H1 (cell line): ENCODE data around the gene AIF1L. TPM values are rescaled to one million over a fixed set of nuclear protein-coding genes. Genes with fewer than 3 reads are reported as not detected.

Experiments used
- CTCF ChIA-PET: fragments of 300-600 bp; sonication (Branson Sonifier 250); formaldehyde crosslinking; loops from one replicate; lab custom pipeline; 2021; ENCODE audit not compliant: partially characterized antibody; lab: Charles Lee
- POLR2A ChIA-PET: fragments of 300-600 bp; sonication (Branson Sonifier 250); formaldehyde crosslinking; loops from one replicate; lab custom pipeline; 2021; ENCODE audit warnings: inconsistent platforms; ENCODE audit not compliant: partially characterized antibody; lab: Charles Lee
- DNase-seq, 2 experiments: peaks; one replicate each; pipeline versions ENCODE4 v3.0.0 to v3.0.0-alpha.2; 2010 to 2022; ENCODE audit warnings: low spot score in 2 of 2, low read depth in 1 of 2, mixed read lengths in 1 of 2
- FAIRE-seq: peaks from 2 replicates; lab custom pipeline; 2011; peaks lifted over from hg19 to GRCh38; lab: Jason Lieb, UNC
- H2AFZ ChIP-seq: 2 replicates; pipeline ENCODE4 v1.8.1; 2012; ENCODE audit warnings: low read length, inconsistent platforms
- H2AK5ac ChIP-seq: 2 replicates; pipeline ENCODE4 v1.6.1; 2013; ENCODE audit warnings: low read depth, low read length
- H2BK120ac ChIP-seq: replicated peaks from 2 replicates; pipeline ENCODE3; 2013; ENCODE audit warnings: low read depth, low read length, inconsistent platforms
- H2BK12ac ChIP-seq: 2 replicates; pipeline ENCODE4 v1.6.1; 2013; ENCODE audit warnings: low read depth, low read length
- H2BK15ac ChIP-seq: 2 replicates; pipeline ENCODE4 v1.6.1; 2013; ENCODE audit warnings: low read length
- H2BK20ac ChIP-seq: 2 replicates; pipeline ENCODE4 v1.6.1; 2013; ENCODE audit warnings: low read length
- H2BK5ac ChIP-seq: 2 replicates; pipeline ENCODE4 v1.6.1; 2013; ENCODE audit warnings: low read depth, low read length
- H3K14ac ChIP-seq: 2 replicates; pipeline ENCODE4 v1.6.1; 2013; ENCODE audit warnings: inconsistent platforms; ENCODE audit not compliant: insufficient read length
- H3K18ac ChIP-seq: 2 replicates; pipeline ENCODE4 v1.6.1; 2013; ENCODE audit warnings: low read length; ENCODE audit errors: extremely low read depth
- H3K23ac ChIP-seq: 2 replicates; pipeline ENCODE4 v1.6.1; 2013; ENCODE audit warnings: inconsistent platforms; ENCODE audit not compliant: insufficient read length
- H3K23me2 ChIP-seq: 2 replicates; pipeline ENCODE4 v1.6.1; 2013; ENCODE audit warnings: low read depth, low read length
- H3K27ac ChIP-seq: 2 replicates; pipeline ENCODE4 v1.6.1; 2011; ENCODE audit warnings: low read depth, low read length, inconsistent platforms
- H3K27me3 ChIP-seq, 4 experiments: replicated peaks in 1 of 4; 1 replicate in 1 of 4; 2 replicates in 3 of 4; pipeline versions ENCODE4 v1.6.1 to v1.8.1; 2011 to 2013; ENCODE audit warnings: low read length in 3 of 4, mild to moderate bottlenecking in 3 of 4, inconsistent platforms in 2 of 4, mixed read lengths in 2 of 4, moderate library complexity in 1 of 4; ENCODE audit not compliant: control insufficient read depth in 3 of 4, insufficient read depth in 3 of 4; ENCODE audit errors: extremely low read depth in 1 of 4
- H3K36me3 ChIP-seq, 4 experiments: 2 replicates each; pipeline versions ENCODE4 v1.6.1 to v1.8.1; 2011 to 2013; ENCODE audit warnings: mild to moderate bottlenecking in 4 of 4, low read length in 3 of 4, moderate library complexity in 2 of 4, control low read depth in 1 of 4, inconsistent platforms in 1 of 4; ENCODE audit not compliant: insufficient read depth in 4 of 4, control insufficient read depth in 2 of 4
- H3K4ac ChIP-seq: replicated peaks from 2 replicates; pipeline ENCODE3; 2013; ENCODE audit warnings: low read length, low read depth, mixed read lengths, inconsistent platforms; ENCODE audit not compliant: insufficient read length
- H3K4me1 ChIP-seq, 4 experiments: replicated peaks in 1 of 4; 1 replicate in 1 of 4; 2 replicates in 3 of 4; pipeline versions ENCODE4 v1.6.1 to v1.8.1; 2011 to 2013; ENCODE audit warnings: low read length in 3 of 4, inconsistent platforms in 2 of 4, mixed read lengths in 1 of 4; ENCODE audit not compliant: insufficient read depth in 4 of 4, control insufficient read depth in 3 of 4
- H3K4me2 ChIP-seq, 2 experiments: 2 replicates each; pipeline versions ENCODE4 v1.6.1 to v1.8.1; 2011 to 2013; ENCODE audit warnings: low read depth in 2 of 2, low read length in 2 of 2, control low read depth in 1 of 2, inconsistent platforms in 1 of 2, mild to moderate bottlenecking in 1 of 2; ENCODE audit not compliant: insufficient read depth in 1 of 2
- H3K4me3 ChIP-seq, 4 experiments: fragments of 200-600, 300-600 bp in 1 of 4; sonication (generic), shearing (Covaris generic), sonication (Bioruptor Twin) in 1 of 4; 2 replicates each; pipeline versions ENCODE4 v1.5.1 to v1.8.1; 2011 to 2016; ENCODE audit warnings: low read length in 4 of 4, low read depth in 3 of 4, control low read depth in 2 of 4, inconsistent platforms in 2 of 4, mild to moderate bottlenecking in 2 of 4, mixed read lengths in 1 of 4, moderate library complexity in 1 of 4; ENCODE audit not compliant: insufficient read depth in 2 of 4; ENCODE audit errors: extremely low read depth in 1 of 4
- H3K56ac ChIP-seq: replicated peaks from 2 replicates; pipeline ENCODE3; 2013; ENCODE audit warnings: low read depth, mild to moderate bottlenecking, mixed read lengths, low read length, inconsistent platforms; ENCODE audit not compliant: insufficient read length
- H3K79me1 ChIP-seq: 2 replicates; pipeline ENCODE4 v1.6.1; 2013; ENCODE audit warnings: low read depth, low read length, control low read depth
- H3K79me2 ChIP-seq, 2 experiments: 2 replicates each; pipeline versions ENCODE4 v1.6.1 to v1.8.1; 2012 to 2013; ENCODE audit warnings: low read length in 2 of 2, mild to moderate bottlenecking in 2 of 2, inconsistent platforms in 1 of 2; ENCODE audit not compliant: insufficient read depth in 2 of 2, control insufficient read depth in 1 of 2
- H3K9ac ChIP-seq, 4 experiments: replicated peaks in 1 of 4; 1 replicate in 1 of 4; 2 replicates in 3 of 4; pipeline versions ENCODE4 v1.6.1 to v1.8.1; 2011 to 2013; ENCODE audit warnings: low read depth in 3 of 4, low read length in 3 of 4, control low read depth in 2 of 4, mild to moderate bottlenecking in 2 of 4, moderate library complexity in 2 of 4, inconsistent platforms in 1 of 4; ENCODE audit errors: extremely low read depth in 1 of 4
- H3K9me3 ChIP-seq, 2 experiments: 2 replicates each; pipeline versions ENCODE4 v1.6.1 to v1.8.1; 2012 to 2013; ENCODE audit warnings: mild to moderate bottlenecking in 2 of 2, moderate library complexity in 2 of 2, control low read depth in 1 of 2, inconsistent platforms in 1 of 2, low read depth in 1 of 2, low read length in 1 of 2, mixed read lengths in 1 of 2; ENCODE audit not compliant: insufficient read depth in 2 of 2
- H4K20me1 ChIP-seq, 2 experiments: replicated peaks in 1 of 2; 2 replicates each; pipeline versions ENCODE3 to v1.8.1; 2011 to 2013; ENCODE audit warnings: inconsistent platforms in 2 of 2, low read length in 2 of 2, mild to moderate bottlenecking in 1 of 2; ENCODE audit not compliant: insufficient read depth in 2 of 2, control insufficient read depth in 1 of 2
- H4K5ac ChIP-seq: 2 replicates; pipeline ENCODE4 v1.6.1; 2013; ENCODE audit warnings: low read length, low read depth, mixed read lengths, inconsistent platforms; ENCODE audit not compliant: insufficient read length
- H4K8ac ChIP-seq: 2 replicates; pipeline ENCODE4 v1.8.0; 2013; ENCODE audit warnings: mild to moderate bottlenecking, moderate library complexity, low read length, inconsistent platforms; ENCODE audit not compliant: insufficient read depth; ENCODE audit errors: extremely low read depth
- H4K91ac ChIP-seq: replicated peaks from 2 replicates; pipeline ENCODE3; 2013; ENCODE audit warnings: low read length, mixed read lengths, inconsistent platforms; ENCODE audit not compliant: insufficient read length
- BACH1 ChIP-seq: IDR thresholded peaks from 2 replicates; pipeline ENCODE4 v1.6.1; 2012; ENCODE audit warnings: low read length, improper control_type of control experiment
- BCL11A ChIP-seq, 2 experiments: IDR thresholded peaks; one replicate each; pipeline ENCODE4 v1.6.1; 2011; ENCODE audit warnings: low read depth in 2 of 2, low read length in 2 of 2, mild to moderate bottlenecking in 2 of 2
- EP300 ChIP-seq, 2 experiments: IDR thresholded peaks; 1 replicate in 1 of 2; 2 replicates in 1 of 2; pipeline ENCODE4 v1.6.1; 2011 to 2012; ENCODE audit warnings: low read depth in 2 of 2, low read length in 2 of 2, mild to moderate bottlenecking in 2 of 2, borderline replicate concordance in 1 of 2, inconsistent platforms in 1 of 2, moderate library complexity in 1 of 2
- GTF2F1 ChIP-seq: IDR thresholded peaks from 2 replicates; pipeline ENCODE4 v1.6.1; 2012; ENCODE audit warnings: low read depth, low read length, improper control_type of control experiment, borderline replicate concordance
- RXRA ChIP-seq: IDR thresholded peaks from 2 replicates; pipeline ENCODE4 v1.6.1; 2011; ENCODE audit warnings: low read depth, mild to moderate bottlenecking, low read length, moderate library complexity; ENCODE audit not compliant: insufficient read depth
- SP4 ChIP-seq: IDR thresholded peaks from 2 replicates; pipeline ENCODE4 v1.6.1; 2012; ENCODE audit warnings: low read length, inconsistent platforms
- TAF1 ChIP-seq: IDR thresholded peaks from 2 replicates; pipeline ENCODE4 v1.6.1; 2011; ENCODE audit warnings: mild to moderate bottlenecking, low read depth, low read length
- TCF12 ChIP-seq: IDR thresholded peaks from 2 replicates; pipeline ENCODE4 v1.6.1; 2011; ENCODE audit warnings: low read depth, mild to moderate bottlenecking, low read length
- USF2 ChIP-seq: IDR thresholded peaks from 2 replicates; pipeline ENCODE4 v1.6.1; 2011; ENCODE audit warnings: low read length, improper control_type of control experiment
- YY1 ChIP-seq: IDR thresholded peaks from 2 replicates; pipeline ENCODE4 v1.6.1; 2011; ENCODE audit warnings: low read depth, mild to moderate bottlenecking, low read length
- ZNF274 ChIP-seq: IDR thresholded peaks from 2 replicates; pipeline ENCODE4 v1.7.0; 2012; ENCODE audit warnings: low read length, borderline replicate concordance; ENCODE audit errors: extremely low read depth
- WGBS, 2 experiments: shearing (Covaris generic) in 1 of 2; methylation state at CpG; one replicate each; pipeline versions ENCODE4 v1.1.6 to v1.1.7; 2013 to 2015; ENCODE audit warnings: low lambda C conversion rate in 2 of 2, mixed read lengths in 2 of 2, inconsistent platforms in 1 of 2, low coverage in 1 of 2, missing lambda C conversion rate in 1 of 2; ENCODE audit not compliant: insufficient replicate concordance in 2 of 2, insufficient coverage in 1 of 2, insufficient read length in 1 of 2; ENCODE audit errors: extremely low coverage in 1 of 2, missing lambda C conversion rate in 1 of 2; 5-methylcytosine and 5-hydroxymethylcytosine counted together
- polyA plus RNA-seq, 7 experiments: library from polyadenylated mRNA; depleted of rRNA in 3 of 7; stranded (reverse) in 5 of 7; unstranded in 2 of 7; fragments of >200 nt in 5 of 7; fragments of 200-250 nt in 2 of 7; gene quantifications; 1 replicate in 5 of 7; 2 replicates in 1 of 7; 4 replicates in 1 of 7; pipeline versions ENCODE4 v1.2.1 to v1.2.3, GENCODE V29; 2011 to 2013; ENCODE audit warnings: missing spikeins in 2 of 7, mixed read lengths in 2 of 7
- total RNA-seq: library from RNA; stranded (reverse); fragmentation: NEBNext Ultra II Directional; extraction: Animal tissue kit (Norgen Biotek cat#: 25700); gene quantifications from 2 replicates; pipeline ENCODE4 v1.2.1, GENCODE V29; 2021

The AIF1L gene
- total and polyA plus RNA-seq, 2 of the 8 experiments (the other 6 are each of a cell fraction or from before 2014, with no cell fraction given) = 70.7 to 149 TPM

GRCh38 chr9:131067625-131068024 lies 28.7 kb upstream of the AIF1L start:
- H2AFZ ChIP-seq = no peak overlapping the region
- H3K4me3 ChIP-seq = no peak overlapping the region
- H3K14ac ChIP-seq = no peak overlapping the region
- peaks cover 0 to 4% of the 10 kb centered on the region in 2 experiments for H4K20me1 ChIP-seq
- H2BK12ac ChIP-seq = no peak overlapping the region
- H3K79me1 ChIP-seq = no peaks in the 10 kb centered on the region
- DNase-seq = no peak
- H2BK15ac ChIP-seq = no peak overlapping the region
- POLR2A ChIA-PET = interaction anchor here (1.1 to 2.2 kb wide), 3 partner anchors 30 to 44 kb away, joined by 3 to 8 read pairs (median 3); no protein-coding TSS in a partner anchor
- H4K8ac ChIP-seq = no peak overlapping the region
- H3K4ac ChIP-seq = no peak overlapping the region
- H3K79me2 ChIP-seq = no peaks in the 10 kb centered on the region
- no peak overlapping the region for H3K27ac ChIP-seq
- no peak overlapping the region for H4K5ac ChIP-seq
- CTCF ChIA-PET = interaction anchor here (3.0 kb wide), 1 partner anchor 12 kb away, joined by 25 read pairs; no protein-coding TSS in a partner anchor
- 89% methylated on average over 8 of the region's 9 CpGs; no CpG with 5 or more reads in 1 of the 2 experiments for WGBS, 2 experiments
- H3K23ac ChIP-seq = no peak overlapping the region
- no peak overlapping the region for H3K4me2 ChIP-seq
- H4K91ac ChIP-seq = no peak overlapping the region
- no peak overlapping the region for H3K56ac ChIP-seq
- H3K23me2 ChIP-seq = peaks cover 5% of the 10 kb centered on the region; the same call in 1 of the 2 replicates
- H3K36me3 ChIP-seq = no peaks in the 10 kb centered on the region
- no peak overlapping the region for H2BK20ac ChIP-seq
- H3K9me3 ChIP-seq = no peaks in the 10 kb centered on the region
- 0 out of 2 replicates have a peak overlapping the region, but pooled peaks have one; percentile 35 for H2BK5ac ChIP-seq
- H3K4me1 ChIP-seq = no peaks in the 10 kb centered on the region
- H3K27me3 ChIP-seq = no peaks in the 10 kb centered on the region
- no peak overlapping the region for H2BK120ac ChIP-seq
- H3K9ac ChIP-seq = no peak overlapping the region
- no peak for FAIRE-seq
- no peak overlapping the region for H3K18ac ChIP-seq
- H2AK5ac ChIP-seq = no peak overlapping the region
- no peak for TF ChIP-seq TCF12
- TF ChIP-seq BACH1 = no peak
- TF ChIP-seq BCL11A (IDR thresholded peaks at IDR 0.05; ENCODE audit: low read depth in 2 of 2, low read length in 2 of 2) = no peak
- TF ChIP-seq RXRA = no peak
- TF ChIP-seq TAF1 = no peak
- TF ChIP-seq ZNF274 = no peak
- no peak for TF ChIP-seq SP4
- TF ChIP-seq EP300 (IDR thresholded peaks at IDR 0.05; ENCODE audit: borderline replicate concordance in 1 of 2, low read depth in 2 of 2, low read length in 2 of 2) = no peak
- TF ChIP-seq YY1 = no peak
- TF ChIP-seq GTF2F1 = no peak
- no peak for TF ChIP-seq USF2
